Neutrophil (primary cell): Measurements from ENCODE around the gene KCNT1.

Experiments used
- H3K27ac ChIP-seq: fragments of 200-600 bp; sonication (generic); 2 replicates; pipeline ENCODE4 v1.5.1; 2016; ENCODE audit warnings: mild to moderate bottlenecking, moderate library complexity
- H3K27me3 ChIP-seq: fragments of 200-600 bp; sonication (generic); 2 replicates; pipeline ENCODE4 v1.6.0; 2016; ENCODE audit warnings: mild to moderate bottlenecking
- H3K36me3 ChIP-seq: fragments of 200-600 bp; sonication (generic); 2 replicates; pipeline ENCODE4 v1.5.1; 2017
- H3K4me1 ChIP-seq, 2 experiments: fragments of 200-600 bp in 1 of 2; sonication (generic) in 1 of 2; 1 replicate in 1 of 2; 2 replicates in 1 of 2; pipeline versions ENCODE4 v1.5.1 to v1.6.1; 2013 to 2016; ENCODE audit warnings: low read depth in 1 of 2, low read length in 1 of 2, mild to moderate bottlenecking in 1 of 2, moderate library complexity in 1 of 2; ENCODE audit not compliant: control insufficient read depth in 1 of 2, insufficient read depth in 1 of 2
- H3K4me3 ChIP-seq, 2 experiments: fragments of 200-600 bp in 1 of 2; sonication (generic) in 1 of 2; 1 replicate in 1 of 2; 2 replicates in 1 of 2; pipeline ENCODE4 v1.5.1; 2013 to 2016; ENCODE audit warnings: low read depth in 1 of 2, low read length in 1 of 2, mild to moderate bottlenecking in 1 of 2, moderate library complexity in 1 of 2
- H3K9me3 ChIP-seq: fragments of 200-600 bp; sonication (generic); 2 replicates; pipeline ENCODE4 v1.5.1; 2016
- TF ChIP-seq, protein P1 (sequence below): fragments of 200-600 bp; sonication (generic); IDR thresholded peaks from 2 replicates; pipeline ENCODE4 v1.5.1; 2016; ENCODE audit warnings: antibody characterized with exemption

The KCNT1 gene

DNA sequence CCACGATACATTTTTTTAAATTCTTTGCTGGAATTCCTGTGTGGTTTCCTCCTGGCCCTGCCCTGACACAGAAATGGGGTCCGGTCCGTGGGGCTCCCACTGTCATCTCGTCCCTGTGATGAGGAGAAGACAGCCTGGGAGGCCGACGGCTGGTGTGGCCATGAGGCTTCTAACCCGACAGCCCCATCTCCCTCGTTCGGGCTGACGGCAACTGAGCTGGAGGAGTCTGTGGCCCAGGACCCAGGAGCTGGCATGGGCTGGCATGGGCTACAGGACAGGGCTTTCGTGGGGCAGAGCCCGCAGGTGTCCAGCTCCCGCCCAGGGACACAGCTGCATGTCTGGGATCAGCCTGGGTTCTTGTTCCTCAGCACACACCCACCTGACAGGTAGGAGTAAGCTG lies 25.1 kb upstream of the KCNT1 start:
- no peaks in the 10 kb centered on the region for H3K36me3 ChIP-seq
- no peak overlapping the region for H3K27ac ChIP-seq
- H3K27me3 ChIP-seq = no peaks in the 10 kb centered on the region
- TF ChIP-seq, protein P1, sequence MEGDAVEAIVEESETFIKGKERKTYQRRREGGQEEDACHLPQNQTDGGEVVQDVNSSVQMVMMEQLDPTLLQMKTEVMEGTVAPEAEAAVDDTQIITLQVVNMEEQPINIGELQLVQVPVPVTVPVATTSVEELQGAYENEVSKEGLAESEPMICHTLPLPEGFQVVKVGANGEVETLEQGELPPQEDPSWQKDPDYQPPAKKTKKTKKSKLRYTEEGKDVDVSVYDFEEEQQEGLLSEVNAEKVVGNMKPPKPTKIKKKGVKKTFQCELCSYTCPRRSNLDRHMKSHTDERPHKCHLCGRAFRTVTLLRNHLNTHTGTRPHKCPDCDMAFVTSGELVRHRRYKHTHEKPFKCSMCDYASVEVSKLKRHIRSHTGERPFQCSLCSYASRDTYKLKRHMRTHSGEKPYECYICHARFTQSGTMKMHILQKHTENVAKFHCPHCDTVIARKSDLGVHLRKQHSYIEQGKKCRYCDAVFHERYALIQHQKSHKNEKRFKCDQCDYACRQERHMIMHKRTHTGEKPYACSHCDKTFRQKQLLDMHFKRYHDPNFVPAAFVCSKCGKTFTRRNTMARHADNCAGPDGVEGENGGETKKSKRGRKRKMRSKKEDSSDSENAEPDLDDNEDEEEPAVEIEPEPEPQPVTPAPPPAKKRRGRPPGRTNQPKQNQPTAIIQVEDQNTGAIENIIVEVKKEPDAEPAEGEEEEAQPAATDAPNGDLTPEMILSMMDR = no peak
- H3K4me1 ChIP-seq = no peaks in the 10 kb centered on the region
- no peaks in the 10 kb centered on the region for H3K9me3 ChIP-seq
- no peak overlapping the region for H3K4me3 ChIP-seq

GRCh38 chr9:135677641-135678168 lies 24.3 kb upstream of the KCNT1 start:
- TF ChIP-seq, protein P1 = no peak
- no peaks in the 10 kb centered on the region for H3K9me3 ChIP-seq
- no peak overlapping the region for H3K4me3 ChIP-seq
- H3K27me3 ChIP-seq = no peaks in the 10 kb centered on the region
- no peaks in the 10 kb centered on the region for H3K36me3 ChIP-seq
- no peaks in the 10 kb centered on the region for H3K4me1 ChIP-seq
- no peak overlapping the region for H3K27ac ChIP-seq

- H3K27ac ChIP-seq = no peak overlapping the region
- H3K4me1 ChIP-seq = no peaks in the 10 kb centered on the region
- TF ChIP-seq, protein P1 = no peak
- H3K9me3 ChIP-seq = no peaks in the 10 kb centered on the region
- no peaks in the 10 kb centered on the region for H3K27me3 ChIP-seq
- H3K36me3 ChIP-seq = no peaks in the 10 kb centered on the region
- no peak overlapping the region for H3K4me3 ChIP-seq
Measured at GRCh38 chr9:135678236-135679017, 23.6 kb upstream of the KCNT1 start.

DNA sequence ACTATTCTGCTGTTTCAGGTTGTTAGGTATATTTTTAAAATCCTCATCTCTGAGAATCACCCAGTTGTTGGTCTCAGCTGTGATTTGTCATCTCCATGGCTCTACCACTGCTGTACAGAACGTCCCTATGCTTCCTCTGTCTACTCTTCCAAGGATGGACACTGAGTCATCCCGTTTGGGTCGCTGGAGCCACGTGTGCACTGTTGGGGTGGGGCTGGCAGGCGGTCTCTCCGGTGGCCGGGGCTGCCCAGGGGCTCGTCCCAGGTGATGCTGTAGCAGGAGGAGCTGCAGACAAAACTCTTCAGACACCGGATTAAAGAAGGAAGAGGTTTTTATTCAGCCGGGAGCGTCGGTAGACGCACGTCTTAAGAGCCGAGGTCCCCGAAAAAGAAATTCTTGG lies 21.9 kb upstream of the KCNT1 start:
- Histone ChIP-seq H3K9me3 (no peaks in the 10 kb centered on the region), H3K27ac (no peak overlapping the region), H3K36me3 (no peaks in the 10 kb centered on the region), H3K4me1 (no peaks in the 10 kb centered on the region), H3K27me3 (no peaks in the 10 kb centered on the region), H3K4me3 (no peak overlapping the region)
- TF ChIP-seq, protein P1 = no peak

- Histone ChIP-seq H3K4me3 (no peak overlapping the region), H3K36me3 (no peaks in the 10 kb centered on the region), H3K9me3 (no peaks in the 10 kb centered on the region), H3K27ac (no peak overlapping the region), H3K27me3 (no peaks in the 10 kb centered on the region), H3K4me1 (no peaks in the 10 kb centered on the region)
- TF ChIP-seq, protein P1 = no peak
Measured at GRCh38 chr9:135681161-135681560, 20.8 kb upstream of the KCNT1 start.
